GM18951 (cell line): ENCODE data around the gene EPHB2.
"Not testable (repeated sequence)": the region's sequence is repeated elsewhere in the genome, so short reads cannot be mapped to it uniquely, and the experiment has no call there.

Source experiments
- POLR2A ChIP-seq: IDR thresholded peaks from 4 replicates; pipeline ENCODE4 v1.6.1; 2011; ENCODE audit warnings: mild to moderate bottlenecking; ENCODE audit not compliant: insufficient read length, insufficient read depth; ENCODE audit errors: extremely low read depth
- in situ Hi-C: fragments of 300-500 bp; cut with MboI; formaldehyde crosslinking; loops from one replicate; pipeline ENCODE4 v1.12.0; 2022; ENCODE audit warnings: low sequenced_read_pairs, mixed read lengths, inconsistent platforms; ENCODE audit not compliant: unreplicated experiment

EPHB2 gene

DNA sequence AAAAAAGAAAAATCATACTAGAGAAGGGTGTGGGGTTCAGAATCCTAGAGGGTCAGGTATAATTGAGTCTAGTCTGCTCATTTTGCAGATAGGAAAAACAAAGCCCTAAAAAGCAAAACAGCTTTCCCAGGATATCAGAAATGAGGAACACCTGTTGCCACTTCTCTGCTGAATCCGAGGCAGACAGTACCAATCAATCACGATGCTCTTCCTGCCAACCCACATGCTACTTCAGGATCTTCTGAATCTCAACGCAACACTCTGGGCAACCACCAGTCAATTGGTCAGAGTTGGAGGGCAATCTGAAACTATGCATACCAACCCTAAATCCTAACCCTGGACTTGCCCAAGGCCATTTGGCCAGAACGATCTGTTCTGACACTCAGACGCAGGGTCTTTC, 128.3 kb downstream of the EPHB2 start:
- in situ Hi-C loops, result no loop called here
- TF ChIP-seq POLR2A, result no peak

DNA sequence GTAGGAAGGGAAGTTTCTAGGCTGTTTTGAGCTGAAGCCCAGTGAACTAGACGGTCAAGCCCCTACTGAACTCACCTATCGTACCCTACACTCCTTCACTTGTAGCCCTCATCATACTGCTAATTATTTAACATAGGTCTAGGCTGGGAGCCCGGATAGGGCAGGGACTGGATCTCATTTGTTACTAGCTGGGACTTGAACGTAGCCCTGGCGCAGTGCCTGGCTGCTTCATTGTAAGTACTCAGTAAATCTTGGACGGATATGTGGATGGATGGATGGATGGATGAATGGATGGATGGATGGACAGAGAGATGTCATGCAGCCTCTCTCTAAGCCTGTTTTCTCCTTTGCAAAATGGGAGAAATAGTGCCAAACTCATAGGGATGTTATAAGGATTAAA, 129.2 kb downstream of the EPHB2 start:
- no peak for TF ChIP-seq POLR2A

GRCh38 chr1:22841142-22841541, 130.5 kb downstream of the EPHB2 start:
- in situ Hi-C loops, result no loop called here
- no peak for TF ChIP-seq POLR2A

More for the DNA sequence above, 129.2 kb downstream of the EPHB2 start:
- in situ Hi-C loops, result no loop called here

DNA sequence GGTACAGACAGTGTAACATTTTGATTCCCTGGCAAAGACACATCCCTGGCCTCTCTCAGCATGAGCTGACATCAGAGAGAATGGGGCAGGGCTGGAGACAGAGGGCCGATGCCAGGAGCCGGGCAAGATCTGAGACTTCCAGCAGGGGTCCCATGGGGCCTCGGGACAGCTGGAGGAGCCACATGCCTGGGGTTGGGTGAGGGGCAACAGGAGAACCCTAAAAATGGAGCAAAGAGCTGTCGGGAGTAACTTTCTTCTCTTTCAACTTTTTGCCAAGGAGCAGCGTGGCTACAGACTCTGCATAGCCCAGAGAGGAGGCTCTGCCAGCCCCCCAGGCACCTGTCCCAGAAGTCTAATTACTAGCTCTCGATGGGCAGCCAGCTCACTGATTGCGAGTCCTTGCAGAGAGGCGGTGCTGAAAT, 131.2 kb downstream of the EPHB2 start:
- TF ChIP-seq POLR2A, result no peak
- in situ Hi-C loops, result no loop called here

- in situ Hi-C loops, result not testable (repeated sequence)
Measured at GRCh38 chr1:22843441-22844183, 133.0 kb downstream of the EPHB2 start.

DNA sequence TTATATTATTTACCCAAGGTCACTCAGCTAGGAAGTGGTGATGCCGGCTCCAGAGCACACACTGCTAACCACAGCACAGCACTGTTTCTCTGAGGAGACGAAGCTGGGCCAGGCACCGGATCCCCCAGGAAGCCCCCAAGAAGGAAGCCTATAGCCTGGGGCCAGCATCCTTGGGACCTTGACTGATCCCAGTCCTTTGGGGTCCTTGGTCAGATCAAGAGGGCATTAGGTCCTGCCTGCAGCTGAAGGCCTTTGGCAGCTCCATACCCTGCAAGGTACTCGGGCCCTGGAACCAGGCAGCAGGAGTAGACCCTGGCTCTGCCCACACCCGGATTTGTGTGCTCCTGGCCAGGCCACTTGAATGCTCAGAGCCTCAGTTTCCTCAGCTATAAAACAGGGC, 134.0 kb downstream of the EPHB2 start:
- TF ChIP-seq POLR2A, result no peak
- in situ Hi-C loops, result no loop called here

- in situ Hi-C loops, result no loop called here
Measured at GRCh38 chr1:22845398-22845935, 134.8 kb downstream of the EPHB2 start.

GRCh38 chr1:22846458-22846857, 135.8 kb downstream of the EPHB2 start:
- TF ChIP-seq POLR2A, result no peak
- in situ Hi-C loops, result no loop called here

More at GRCh38 chr1:22845398-22845935, 134.8 kb downstream of the EPHB2 start:
- no peak for TF ChIP-seq POLR2A

GRCh38 chr1:22847249-22847648, 136.6 kb downstream of the EPHB2 start:
- TF ChIP-seq POLR2A, result no peak
- in situ Hi-C loops, result no loop called here

DNA sequence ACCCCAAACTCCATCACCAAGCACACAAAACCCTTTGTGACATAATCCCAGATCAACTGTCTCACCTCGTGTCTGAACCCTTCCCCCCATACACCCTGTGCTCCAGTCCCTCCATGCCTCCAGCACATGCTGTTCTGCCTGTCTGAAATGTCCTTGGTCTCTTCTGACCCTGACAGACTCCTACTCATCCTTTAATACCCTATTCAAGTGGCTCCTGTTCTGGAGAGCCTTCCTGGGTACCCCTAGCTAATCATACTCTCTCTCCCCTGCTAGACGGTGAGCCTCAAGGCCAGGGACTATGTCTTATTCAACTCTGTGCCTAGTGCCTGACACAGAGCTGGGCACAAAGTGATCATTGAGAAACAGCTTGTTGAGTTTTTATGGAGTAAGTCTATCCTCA, 137.1 kb downstream of the EPHB2 start:
- no peak for TF ChIP-seq POLR2A
- in situ Hi-C loops, result no loop called here

GRCh38 chr1:22848405-22848804, 137.8 kb downstream of the EPHB2 start:
- in situ Hi-C loops, result no loop called here
- no peak for TF ChIP-seq POLR2A

DNA sequence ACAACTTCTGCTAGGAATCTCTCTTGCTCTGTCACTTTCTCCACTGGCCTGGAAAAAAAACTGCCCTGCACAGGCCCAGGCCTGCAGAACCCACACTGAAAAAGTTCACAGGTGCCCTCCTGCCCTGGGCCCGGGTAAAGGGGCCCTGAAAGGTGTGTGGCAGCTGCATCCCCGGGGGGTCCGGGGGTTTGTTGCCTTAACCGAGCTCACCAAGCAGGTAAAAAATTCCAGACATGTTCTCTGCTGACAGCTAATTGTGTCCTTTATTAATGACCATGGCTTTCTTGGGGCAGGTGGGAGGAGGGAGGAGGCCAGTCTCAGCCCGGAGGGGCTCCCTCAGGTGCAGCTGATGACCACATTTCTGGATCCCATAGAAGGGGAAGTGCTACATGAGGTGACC, 139.1 kb downstream of the EPHB2 start:
- no peak for TF ChIP-seq POLR2A
- in situ Hi-C loops, result no loop called here

DNA sequence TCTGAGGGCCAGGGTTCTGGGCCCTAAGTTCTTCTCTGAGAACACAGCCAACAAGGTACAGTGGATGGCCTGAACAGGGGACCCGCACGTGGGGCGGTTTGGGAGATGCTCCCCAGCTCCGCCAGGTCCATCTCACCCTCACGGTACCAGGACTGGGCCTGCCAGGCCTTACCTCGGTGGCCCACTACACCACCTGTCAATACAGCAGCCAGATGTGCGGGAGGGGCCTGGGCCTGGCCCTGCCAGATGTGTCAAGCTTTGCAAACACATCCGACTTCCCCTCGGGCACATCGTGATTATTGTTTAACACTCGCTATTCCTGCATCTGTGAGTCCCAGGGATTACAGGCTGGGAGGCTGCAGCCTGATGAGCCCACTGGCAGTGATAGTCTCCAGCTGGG, 139.6 kb downstream of the EPHB2 start:
- in situ Hi-C loops, result no loop called here
- TF ChIP-seq POLR2A, result no peak

GRCh38 chr1:22850681-22851080, 140.0 kb downstream of the EPHB2 start:
- no peak for TF ChIP-seq POLR2A
- in situ Hi-C loops, result no loop called here
